Activated naive CD8-positive, alpha-beta T cell treated with anti-CD3 and anti-CD28 coated beads, Interleukin-2, amount 50 U/mL, for 24 hours (primary cell): ENCODE data around the gene PLA2R1.
"Not testable (repeated sequence)": the region's sequence is repeated elsewhere in the genome, so short reads cannot be mapped to it uniquely, and the experiment has no call there.

Experiments used
- ATAC-seq: fragments of 150-1000 bp; cut with Tn5 transposase; one replicate; pipeline ENCODE4 v1.10.0; 2021
- DNase-seq: peaks from one replicate; pipeline ENCODE4 v3.0.0; 2021
- H3K27ac Mint-ChIP-seq: one replicate; pipeline ENCODE4 v1.8.0; 2021; ENCODE audit warnings: mild to moderate bottlenecking, mixed read lengths
- H3K27me3 Mint-ChIP-seq: one replicate; pipeline ENCODE4 v1.8.0; 2021; ENCODE audit warnings: mixed read lengths
- H3K36me3 Mint-ChIP-seq: one replicate; pipeline ENCODE4 v1.8.0; 2021; ENCODE audit warnings: low read depth, mixed read lengths
- H3K4me1 Mint-ChIP-seq: one replicate; pipeline ENCODE4 v1.8.0; 2021; ENCODE audit warnings: mixed read lengths
- H3K4me3 Mint-ChIP-seq: one replicate; pipeline ENCODE4 v1.8.0; 2021; ENCODE audit warnings: mild to moderate bottlenecking, moderate library complexity, mixed read lengths
- H3K9me3 Mint-ChIP-seq: one replicate; pipeline ENCODE4 v1.8.0; 2021; ENCODE audit warnings: mixed read lengths

Gene PLA2R1

DNA sequence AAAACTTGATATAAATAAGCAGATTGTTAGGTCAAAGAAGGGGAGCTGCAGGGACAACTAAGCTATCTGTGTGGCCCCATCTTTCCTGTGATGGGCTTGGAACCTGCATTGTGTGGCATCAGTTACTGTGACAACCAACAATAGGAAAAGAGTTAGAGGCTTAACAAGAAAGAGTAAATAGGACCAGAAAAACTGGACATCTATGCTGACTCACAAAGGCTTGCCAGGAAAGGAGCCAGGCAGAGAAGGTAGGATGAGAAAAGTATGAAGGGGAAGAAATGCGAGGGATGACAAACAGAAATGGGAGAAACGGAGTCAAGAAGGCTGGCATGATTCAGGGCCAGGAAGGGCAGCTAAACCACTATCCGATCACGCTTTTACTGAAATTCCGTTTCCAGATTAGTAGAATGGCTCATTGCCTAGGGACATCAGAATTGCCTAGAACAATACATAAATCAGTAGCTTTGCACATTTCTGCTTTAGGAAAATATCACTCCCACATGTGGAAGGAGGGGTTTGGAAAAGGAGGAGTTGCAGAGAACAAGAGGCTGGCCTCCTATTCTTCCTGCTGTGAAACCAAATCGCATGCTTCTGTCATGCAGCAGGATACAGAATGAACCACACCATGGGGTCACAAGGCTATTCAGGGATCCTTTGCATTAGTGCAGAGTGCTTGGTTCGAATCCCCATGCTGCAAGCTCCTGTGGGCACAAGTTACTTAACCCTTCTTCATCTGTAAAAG lies 7.3 kb downstream of the PLA2R1 start:
- no peaks in the 10 kb centered on the region for H3K36me3 Mint-ChIP-seq

DNA sequence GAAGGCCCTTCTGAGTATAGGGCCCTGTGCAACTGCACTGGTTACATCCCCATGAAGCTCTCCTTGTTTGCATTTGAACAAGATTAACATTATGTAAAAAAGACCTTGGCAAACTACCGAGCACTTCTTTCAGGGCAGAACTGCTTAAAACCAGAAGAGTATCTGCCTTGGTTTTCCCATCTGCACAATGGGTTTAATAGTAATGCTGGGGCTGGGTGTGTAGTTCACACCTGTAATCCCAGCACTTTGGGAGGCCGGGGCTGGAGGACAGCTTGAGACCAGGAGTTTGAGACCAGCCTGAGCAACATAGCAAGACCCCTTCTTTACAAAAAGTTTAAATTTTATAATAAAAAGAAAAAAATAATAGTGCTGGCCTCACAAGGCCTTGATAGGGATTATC lies 8.5 kb downstream of the PLA2R1 start:
- Mint-ChIP-seq H3K4me1 (no peaks in the 10 kb centered on the region), H3K9me3 (no peaks in the 10 kb centered on the region), H3K27ac (no peak overlapping the region), H3K4me3 (no peak overlapping the region), H3K36me3 (no peaks in the 10 kb centered on the region), H3K27me3 (peaks cover 13% of the 10 kb centered on the region)
- DNase-seq (no peak), ATAC-seq (no peak)

More for the DNA sequence above, 7.3 kb downstream of the PLA2R1 start:
- Mint-ChIP-seq H3K27me3 (peaks cover 24% of the 10 kb centered on the region), H3K27ac (no peak overlapping the region), H3K4me1 (no peaks in the 10 kb centered on the region), H3K9me3 (no peaks in the 10 kb centered on the region), H3K4me3 (no peak overlapping the region)
- DNase-seq (no peak), ATAC-seq (no peak)

DNA sequence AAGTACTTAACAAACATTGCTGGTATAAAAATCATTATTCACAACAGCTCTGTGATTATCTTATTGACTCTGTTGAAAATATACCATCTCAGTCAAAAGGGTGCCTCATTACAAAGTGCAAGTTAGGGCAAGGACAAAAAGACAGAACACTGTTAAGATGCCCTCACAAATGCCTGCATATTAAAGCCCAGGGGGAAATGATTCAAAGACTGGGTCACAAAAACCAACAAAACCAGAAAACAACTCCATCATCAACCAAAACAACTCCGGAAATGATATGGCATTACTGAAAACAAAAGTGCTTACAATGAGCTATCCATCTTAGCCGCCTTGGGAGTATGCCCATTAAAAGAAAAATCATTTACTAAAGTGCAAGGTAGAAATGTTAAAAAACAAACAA lies 9.9 kb downstream of the PLA2R1 start:
- no peak overlapping the region for H3K27ac Mint-ChIP-seq
- no peak for ATAC-seq
- H3K27me3 Mint-ChIP-seq: peaks cover 8% of the 10 kb centered on the region
- DNase-seq: no peak
- H3K4me3 Mint-ChIP-seq: no peak overlapping the region
- no peaks in the 10 kb centered on the region for H3K9me3 Mint-ChIP-seq
- no peaks in the 10 kb centered on the region for H3K4me1 Mint-ChIP-seq
- no peaks in the 10 kb centered on the region for H3K36me3 Mint-ChIP-seq

DNA sequence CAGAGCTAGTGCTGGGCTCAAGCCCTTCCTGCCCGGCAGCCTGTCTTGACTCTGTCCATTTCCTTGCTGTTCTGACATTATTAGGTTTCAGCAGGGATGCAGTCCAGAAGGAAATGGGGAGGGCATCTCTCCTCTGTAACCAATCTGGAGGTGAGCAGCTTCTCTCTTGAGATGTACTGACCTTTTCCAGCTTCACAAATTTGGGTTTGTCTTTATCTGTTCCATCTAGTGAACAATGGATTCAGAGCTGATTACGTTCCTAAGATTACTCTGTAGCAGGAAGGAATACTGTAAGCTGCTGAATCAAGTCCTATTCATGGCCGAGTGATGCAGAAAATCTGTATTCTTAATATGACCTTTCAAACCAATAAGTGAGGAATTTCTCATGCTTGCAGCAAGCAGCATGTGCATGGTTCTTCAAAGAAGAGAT lies 11.0 kb downstream of the PLA2R1 start:
- Mint-ChIP-seq H3K4me1 (no peaks in the 10 kb centered on the region), H3K9me3 (no peaks in the 10 kb centered on the region), H3K27me3 (peaks cover 9% of the 10 kb centered on the region), H3K27ac (no peak overlapping the region), H3K4me3 (no peak overlapping the region), H3K36me3 (no peaks in the 10 kb centered on the region)
- DNase-seq: no peak
- ATAC-seq: no peak

DNA sequence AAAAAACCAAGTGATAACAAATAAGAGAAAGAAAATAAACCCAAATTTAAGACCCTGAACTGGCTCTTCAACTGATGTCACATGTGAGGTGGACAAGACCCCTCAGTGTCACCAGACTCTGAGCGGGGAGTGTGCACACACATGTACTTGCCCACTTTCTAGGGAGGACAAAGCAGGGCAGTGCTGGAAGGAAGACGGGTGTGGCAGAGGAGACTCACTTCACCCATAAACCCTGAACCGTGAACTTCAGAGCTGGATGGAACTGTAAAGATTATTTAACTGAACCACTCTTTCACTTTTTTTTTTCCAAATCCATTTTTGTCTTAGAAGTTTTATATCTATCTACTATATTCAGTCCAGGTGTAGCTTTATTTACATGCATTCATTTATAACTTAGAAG lies 12.3 kb downstream of the PLA2R1 start:
- H3K4me3 Mint-ChIP-seq: no peak overlapping the region
- H3K9me3 Mint-ChIP-seq: no peaks in the 10 kb centered on the region
- H3K36me3 Mint-ChIP-seq: no peaks in the 10 kb centered on the region
- H3K4me1 Mint-ChIP-seq: no peaks in the 10 kb centered on the region
- H3K27me3 Mint-ChIP-seq: peaks cover 9% of the 10 kb centered on the region
- ATAC-seq (no peak), DNase-seq (no peak)
- H3K27ac Mint-ChIP-seq: no peak overlapping the region

DNA sequence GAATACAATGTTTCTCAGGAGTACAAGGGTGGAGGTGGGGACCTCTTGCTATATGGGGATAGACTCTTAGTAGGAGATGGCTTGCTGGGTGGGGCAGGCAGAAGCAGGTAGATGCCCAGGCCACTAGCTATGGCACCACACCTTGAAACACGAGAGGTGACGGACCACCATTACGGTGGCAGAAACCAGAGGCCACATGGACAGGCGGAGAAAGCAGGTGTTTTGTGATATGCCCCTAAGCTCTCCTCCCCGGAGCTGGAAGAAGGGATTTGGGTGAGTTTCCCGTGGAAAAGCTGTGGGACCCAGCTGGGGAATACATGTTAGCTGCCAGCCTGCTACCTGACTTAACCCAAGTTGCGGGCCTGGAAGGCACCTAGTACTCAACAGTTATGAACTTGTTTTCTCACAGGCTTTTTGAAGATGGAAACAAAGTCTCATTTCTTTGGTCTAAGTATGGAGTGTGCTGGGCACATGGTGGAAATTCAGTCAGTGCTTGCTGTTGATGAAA lies 16.7 kb downstream of the PLA2R1 start:
- peaks cover 14% of the 10 kb centered on the region for H3K4me1 Mint-ChIP-seq
- DNase-seq (no peak), ATAC-seq (no peak)
- H3K27ac Mint-ChIP-seq: no peak overlapping the region
- no peak overlapping the region for H3K4me3 Mint-ChIP-seq
- H3K27me3 Mint-ChIP-seq: peaks cover 4% of the 10 kb centered on the region
- no peaks in the 10 kb centered on the region for H3K36me3 Mint-ChIP-seq
- H3K9me3 Mint-ChIP-seq: no peaks in the 10 kb centered on the region

DNA sequence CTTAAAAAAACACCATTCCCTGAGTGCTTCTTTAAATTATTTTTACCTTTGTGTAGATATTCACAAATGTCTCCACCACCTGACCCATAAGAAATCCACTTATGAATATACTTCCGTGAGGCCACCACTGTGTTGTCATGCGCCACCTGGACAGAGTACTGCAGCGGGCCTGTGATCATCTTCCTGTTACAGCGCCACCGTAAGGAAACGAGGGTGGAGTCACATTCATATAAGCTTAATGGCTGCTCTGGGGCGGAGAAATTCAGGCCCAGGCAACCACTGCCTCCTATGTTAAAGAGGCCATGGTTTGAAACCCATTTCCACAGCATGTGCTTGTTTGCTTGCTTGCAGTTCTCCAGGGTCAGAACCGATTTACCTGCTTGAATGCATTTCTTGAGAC lies 17.7 kb downstream of the PLA2R1 start:
- Mint-ChIP-seq H3K27me3 (peaks cover 4% of the 10 kb centered on the region), H3K9me3 (no peaks in the 10 kb centered on the region), H3K4me1 (peaks cover 14% of the 10 kb centered on the region), H3K4me3 (no peak overlapping the region), H3K36me3 (no peaks in the 10 kb centered on the region), H3K27ac (no peak overlapping the region)
- ATAC-seq (no peak), DNase-seq (no peak)

DNA sequence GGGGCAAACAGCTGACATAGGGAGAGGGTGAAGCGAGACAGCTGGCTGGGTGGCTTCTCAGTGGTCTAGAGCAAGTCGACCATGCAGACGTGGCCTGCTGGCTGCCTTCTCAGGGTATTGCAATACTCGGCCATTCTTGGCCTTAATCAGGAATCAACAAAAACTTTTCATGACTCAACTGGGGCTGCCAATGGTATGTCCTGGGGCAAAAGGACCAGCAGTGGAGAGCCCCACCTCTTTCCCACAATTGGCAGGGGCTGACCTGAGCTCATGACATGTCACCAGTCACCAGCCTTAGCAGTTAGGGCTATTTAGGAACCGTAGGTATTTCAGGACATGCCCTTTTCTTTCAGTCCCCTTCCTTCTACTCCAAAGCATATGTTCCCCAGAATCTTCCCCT lies 19.1 kb downstream of the PLA2R1 start:
- Mint-ChIP-seq H3K9me3 (no peaks in the 10 kb centered on the region), H3K27ac (no peak overlapping the region), H3K4me3 (no peak overlapping the region), H3K27me3 (peaks cover 4% of the 10 kb centered on the region), H3K36me3 (no peaks in the 10 kb centered on the region), H3K4me1 (peaks cover 14% of the 10 kb centered on the region)
- no peak for ATAC-seq
- DNase-seq: no peak

DNA sequence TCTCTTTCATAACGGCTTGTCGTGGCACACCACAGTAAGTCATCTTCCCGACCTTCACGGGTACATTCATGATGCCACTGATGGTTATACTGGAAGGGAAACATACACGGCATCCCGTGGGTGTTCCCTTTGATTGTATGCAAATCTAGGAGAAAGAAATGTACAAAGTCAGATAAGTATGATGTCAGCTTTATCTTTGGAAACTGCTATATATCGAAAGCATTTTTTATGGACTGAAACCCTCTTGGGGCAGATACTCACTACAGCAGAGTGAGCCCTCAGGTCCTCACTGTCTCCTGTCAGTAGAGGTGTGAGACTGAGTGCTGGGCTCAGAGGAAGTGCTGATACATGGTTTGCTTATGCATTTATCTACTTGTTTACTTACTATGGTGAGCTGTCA lies 20.4 kb downstream of the PLA2R1 start:
- Mint-ChIP-seq H3K27me3 (peaks cover 4% of the 10 kb centered on the region), H3K27ac (no peak overlapping the region), H3K9me3 (no peaks in the 10 kb centered on the region), H3K36me3 (no peaks in the 10 kb centered on the region), H3K4me3 (no peak overlapping the region), H3K4me1 (peaks cover 14% of the 10 kb centered on the region)
- peak; percentile 41 for DNase-seq
- ATAC-seq: peak; percentile 92

DNA sequence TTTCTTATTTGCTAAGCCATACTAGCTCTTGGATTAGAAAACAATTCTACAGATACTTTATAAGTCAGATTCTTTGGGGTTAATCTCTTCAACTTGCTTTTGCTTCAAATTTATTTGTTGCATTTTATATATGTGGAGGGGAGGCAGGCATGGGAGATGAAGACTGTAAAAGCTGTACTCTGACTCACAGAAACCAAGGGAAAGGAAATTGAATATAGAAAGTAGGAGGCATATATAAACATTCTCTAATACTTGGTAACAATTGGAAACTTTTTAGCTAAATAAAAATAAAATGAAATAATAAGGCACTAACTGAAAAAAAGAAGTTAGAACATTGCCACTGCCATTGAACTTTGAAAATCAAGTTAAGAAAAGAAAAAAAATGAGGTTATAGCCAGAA lies 21.3 kb downstream of the PLA2R1 start:
- Mint-ChIP-seq H3K27ac (no peak overlapping the region), H3K4me1 (peaks cover 14% of the 10 kb centered on the region), H3K36me3 (no peaks in the 10 kb centered on the region), H3K27me3 (peaks cover 2% of the 10 kb centered on the region), H3K4me3 (no peak overlapping the region), H3K9me3 (no peaks in the 10 kb centered on the region)
- no peak for ATAC-seq
- DNase-seq: no peak

DNA sequence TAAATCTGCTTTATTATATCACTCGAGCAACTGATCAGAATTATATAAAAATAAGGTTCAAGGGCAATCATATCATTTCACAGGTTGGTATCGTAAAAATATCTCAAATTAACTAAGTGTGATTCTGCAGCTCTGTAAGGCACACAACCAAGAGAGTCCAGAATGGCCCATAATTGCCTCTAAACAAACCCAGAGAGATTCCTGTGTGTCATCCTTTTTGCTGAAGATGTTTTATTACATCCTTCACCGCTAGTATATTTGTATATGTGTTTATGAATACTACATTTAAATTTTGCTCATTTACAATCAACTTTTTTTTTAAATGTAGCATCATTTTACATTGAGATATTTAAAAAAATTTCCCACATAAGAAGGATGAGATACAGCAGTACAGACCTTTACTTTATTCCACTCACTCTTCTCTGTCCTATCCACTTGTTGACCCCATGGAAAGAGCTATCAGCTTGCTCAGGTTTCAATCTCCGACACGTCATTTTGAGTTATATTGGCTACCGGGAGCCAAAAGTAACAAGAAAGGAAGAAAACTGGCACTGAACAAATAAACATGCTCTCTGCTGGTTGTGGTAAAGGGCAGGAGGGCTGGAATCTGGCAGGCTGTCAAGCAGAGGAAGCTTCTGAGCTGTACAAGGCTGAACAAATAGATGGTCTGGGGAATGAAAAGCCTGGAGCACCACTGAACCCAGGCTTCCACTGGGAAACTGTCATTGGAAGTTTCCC lies 23.1 kb downstream of the PLA2R1 start:
- no peak for ATAC-seq
- Mint-ChIP-seq H3K9me3 (no peaks in the 10 kb centered on the region), H3K27me3 (peaks cover 2% of the 10 kb centered on the region), H3K4me1 (peaks cover 14% of the 10 kb centered on the region), H3K36me3 (no peaks in the 10 kb centered on the region), H3K27ac (no peak overlapping the region), H3K4me3 (no peak overlapping the region)
- DNase-seq: no peak

DNA sequence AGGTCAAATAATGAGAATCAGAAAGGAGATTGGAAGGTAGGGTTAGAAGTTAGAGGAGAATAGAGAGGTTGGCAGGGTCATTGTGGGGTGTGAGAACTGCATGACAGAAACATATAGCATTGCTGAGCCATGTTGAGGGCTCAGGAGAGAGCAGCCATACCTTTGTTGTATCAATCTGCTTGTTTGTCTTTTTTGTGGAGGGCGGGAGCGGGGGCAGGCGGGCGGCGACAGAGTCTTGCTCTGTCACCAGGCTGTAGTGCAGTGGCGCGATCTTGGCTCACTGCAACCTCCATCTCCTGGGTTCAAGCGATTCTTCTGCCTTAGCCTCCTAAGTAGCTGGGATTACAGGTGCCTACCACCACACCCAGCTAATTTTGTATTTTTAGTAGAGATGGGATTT lies 23.8 kb downstream of the PLA2R1 start:
- H3K4me1 Mint-ChIP-seq: peaks cover 14% of the 10 kb centered on the region

DNA sequence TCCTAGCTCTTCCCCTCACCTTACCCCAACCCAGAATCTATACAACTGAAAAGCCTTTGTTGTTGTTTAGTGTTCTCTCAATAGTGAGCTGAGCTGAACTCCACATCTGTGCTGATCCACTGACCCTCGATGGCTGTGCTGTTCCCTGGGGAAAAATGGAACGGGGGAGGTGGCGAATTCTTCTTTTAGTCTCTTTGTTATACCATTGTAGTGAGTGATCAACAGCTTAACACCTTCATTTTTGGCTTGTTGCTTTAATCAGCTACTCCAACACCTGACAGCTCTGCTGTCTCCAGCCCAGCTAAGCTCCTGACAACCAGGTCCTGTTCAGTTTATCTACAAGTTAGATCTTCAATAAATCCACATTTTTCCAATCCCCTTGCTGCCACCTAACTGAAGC lies 25.7 kb downstream of the PLA2R1 start:
- Mint-ChIP-seq H3K4me1 (peaks cover 8% of the 10 kb centered on the region), H3K27ac (no peak overlapping the region), H3K9me3 (no peaks in the 10 kb centered on the region), H3K4me3 (no peak overlapping the region), H3K36me3 (no peaks in the 10 kb centered on the region), H3K27me3 (no peaks in the 10 kb centered on the region)
- ATAC-seq (no peak), DNase-seq (no peak)

More for the DNA sequence above, 23.8 kb downstream of the PLA2R1 start:
- H3K9me3 Mint-ChIP-seq, H3K4me3 Mint-ChIP-seq, H3K36me3 Mint-ChIP-seq, H3K27ac Mint-ChIP-seq, DNase-seq, H3K27me3 Mint-ChIP-seq, ATAC-seq: not testable (repeated sequence)

DNA sequence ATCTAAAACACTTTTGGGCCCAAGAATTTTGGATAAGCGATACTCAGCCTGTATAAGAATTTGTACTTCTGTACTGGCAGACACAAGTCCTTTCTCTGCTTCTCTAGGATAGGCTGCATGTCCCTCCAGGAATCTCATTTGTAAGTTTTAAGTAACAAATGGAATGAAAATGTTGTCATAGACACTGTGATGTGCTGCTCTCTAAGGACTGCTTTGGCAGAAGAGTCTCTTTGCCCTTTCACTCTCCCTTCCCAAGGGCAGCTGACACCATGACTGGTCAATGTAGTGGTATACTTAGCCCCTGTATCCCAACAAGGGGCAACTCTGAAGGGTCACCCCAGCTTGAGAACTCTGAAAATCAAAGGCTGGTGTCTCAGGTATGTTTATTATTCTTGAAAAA lies 27.3 kb downstream of the PLA2R1 start:
- Mint-ChIP-seq H3K4me3 (no peak overlapping the region), H3K27ac (no peak overlapping the region)
- no peak for ATAC-seq

DNA sequence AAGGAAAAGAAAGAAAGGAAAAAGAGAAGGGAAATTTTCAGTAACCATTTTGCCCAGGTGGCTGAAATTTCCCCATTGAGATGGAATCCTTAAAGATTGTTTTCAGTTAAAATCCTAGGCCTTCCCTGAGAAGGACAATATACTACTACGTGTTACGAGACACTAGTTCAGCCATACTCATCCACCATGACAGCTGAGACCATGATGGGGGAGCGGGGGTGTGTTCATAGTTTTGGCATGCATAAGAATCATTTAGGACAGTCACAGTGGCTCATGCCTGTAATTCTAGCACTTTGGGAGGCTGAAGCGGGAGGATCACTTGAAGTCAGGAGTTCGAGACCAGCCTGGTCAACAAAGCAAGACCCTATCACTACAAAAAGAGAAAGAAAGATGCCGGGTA lies 28.0 kb downstream of the PLA2R1 start:
- Mint-ChIP-seq H3K9me3 (no peaks in the 10 kb centered on the region), H3K4me1 (no peaks in the 10 kb centered on the region), H3K27me3 (no peaks in the 10 kb centered on the region), H3K27ac (no peak overlapping the region), H3K36me3 (no peaks in the 10 kb centered on the region), H3K4me3 (no peak overlapping the region)
- DNase-seq (no peak), ATAC-seq (no peak)

More for the DNA sequence above, 27.3 kb downstream of the PLA2R1 start:
- no peak for DNase-seq
- H3K4me1 Mint-ChIP-seq: no peaks in the 10 kb centered on the region
- no peaks in the 10 kb centered on the region for H3K36me3 Mint-ChIP-seq
- H3K27me3 Mint-ChIP-seq: no peaks in the 10 kb centered on the region
- no peaks in the 10 kb centered on the region for H3K9me3 Mint-ChIP-seq
